K562 (cell line): ENCODE measurements around the gene INTS6L. TPM values are rescaled to one million over a fixed set of nuclear protein-coding genes. Genes with fewer than 3 reads are reported as not detected.

Experiments
- ATAC-seq: fragments of 200-7000 bp; cut with Tn5 transposase; 3 replicates; pipeline ENCODE4 v1.9.1; 2020; ENCODE audit warnings: moderate library complexity
- BruUV-seq: library from RNA; stranded (reverse); fragments of 400-500 nt; replicated peaks from 2 replicates; lab custom pipeline; 2021; lab: Mats Ljungman, UMichigan
- CTCF ChIA-PET: fragments of 300-600 bp; formaldehyde crosslinking; extraction: SDS; loops from one replicate; lab custom pipeline; 2021; ENCODE audit warnings: low intra/inter-chr PET ratio; lab: Yijun Ruan, JAX
- POLR2A ChIA-PET: fragments of 300-600, 350-650 bp; sonication (Branson Sonifier 250); formaldehyde crosslinking; extraction: SDS; loops from one replicate; lab custom pipeline; 2021; ENCODE audit warnings: antibody characterized with exemption, inconsistent platforms; lab: Yijun Ruan, JAX
- DNase-seq, 4 experiments: peaks; one replicate each; pipeline versions ENCODE4 v3.0.0 to v3.0.0-alpha.2; 2011 to 2018; ENCODE audit warnings: low spot score in 3 of 4, mixed read lengths in 3 of 4; ENCODE audit errors: extremely low read depth in 1 of 4
- FAIRE-seq: peaks from 2 replicates; lab custom pipeline; 2011; peaks lifted over from hg19 to GRCh38; lab: Jason Lieb, UNC
- H2AFZ ChIP-seq: 2 replicates; pipeline ENCODE4 v1.6.0; 2011; ENCODE audit warnings: low read depth, low read length, control low read depth, inconsistent platforms
- H3K27ac ChIP-seq: fragments of 200-600 bp; 3 replicates; pipeline ENCODE4 v1.8.0; 2011; ENCODE audit warnings: low read depth, mild to moderate bottlenecking, control low read depth, inconsistent platforms, low read length, moderate library complexity, mixed read lengths; ENCODE audit errors: extremely low read depth
- H3K27me3 ChIP-seq, 2 experiments: fragments of 300-600 bp in 1 of 2; 2 replicates in 1 of 2; 3 replicates in 1 of 2; pipeline versions ENCODE4 v1.6.0 to v1.8.0; 2011; ENCODE audit warnings: inconsistent platforms in 2 of 2, low read length in 2 of 2, mild to moderate bottlenecking in 1 of 2, mixed read lengths in 1 of 2, moderate library complexity in 1 of 2; ENCODE audit not compliant: control insufficient read depth in 2 of 2, insufficient read depth in 2 of 2
- H3K36me3 ChIP-seq: fragments of 300-600 bp; 3 replicates; pipeline ENCODE4 v1.8.0; 2011; ENCODE audit warnings: mild to moderate bottlenecking, low read length, inconsistent platforms; ENCODE audit not compliant: control insufficient read depth, insufficient read depth
- H3K4me1 ChIP-seq, 2 experiments: fragments of 200-600 bp in 1 of 2; replicated peaks in 1 of 2; 2 replicates in 1 of 2; 3 replicates in 1 of 2; pipeline versions ENCODE4 v1.5.1 to v1.8.0; 2011; ENCODE audit warnings: inconsistent platforms in 2 of 2, low read length in 2 of 2, mild to moderate bottlenecking in 1 of 2, mixed read lengths in 1 of 2, moderate library complexity in 1 of 2; ENCODE audit not compliant: control insufficient read depth in 2 of 2, insufficient read depth in 2 of 2
- H3K4me2 ChIP-seq: 2 replicates; pipeline ENCODE4 v1.6.1; 2011; ENCODE audit warnings: low read length, control low read depth, inconsistent platforms, mixed read lengths; ENCODE audit not compliant: insufficient read depth
- H3K4me3 ChIP-seq: fragments of 200-600 bp; sonication (generic), shearing (Covaris generic); 2 replicates; pipeline ENCODE4 v1.5.1; 2016; ENCODE audit warnings: control low read depth, inconsistent platforms
- H3K79me2 ChIP-seq: fragments of 200-600 bp; 3 replicates; pipeline ENCODE4 v1.8.0; 2011; ENCODE audit warnings: low read length, inconsistent platforms; ENCODE audit not compliant: control insufficient read depth, insufficient read depth
- H3K9ac ChIP-seq, 2 experiments: 2 replicates each; pipeline versions ENCODE4 v1.6.0 to v1.6.1; 2011; ENCODE audit warnings: low read depth in 2 of 2, low read length in 2 of 2, control low read depth in 1 of 2, inconsistent platforms in 1 of 2, mild to moderate bottlenecking in 1 of 2, mixed read lengths in 1 of 2; ENCODE audit not compliant: insufficient read depth in 1 of 2
- H3K9me1 ChIP-seq: one replicate; pipeline ENCODE4 v1.6.0; 2011; ENCODE audit warnings: inconsistent platforms, mild to moderate bottlenecking, low read length, moderate library complexity; ENCODE audit not compliant: control insufficient read depth, insufficient read depth
- H3K9me3 ChIP-seq: replicated peaks from 2 replicates; pipeline ENCODE4 v1.5.1; 2011; ENCODE audit warnings: low read depth, low read length, inconsistent platforms; ENCODE audit not compliant: control insufficient read depth, insufficient read depth
- H4K20me1 ChIP-seq: replicated peaks from 2 replicates; pipeline ENCODE4 v1.6.1; 2011; ENCODE audit warnings: low read length, inconsistent platforms, mixed read lengths; ENCODE audit not compliant: control insufficient read depth, insufficient read depth
- ARID2 ChIP-seq: fragments of 450-650 bp; IDR thresholded peaks from 2 replicates; pipeline ENCODE4 v1.6.1; 2017; ENCODE audit warnings: antibody characterized with exemption, mild to moderate bottlenecking
- ARNT ChIP-seq, 2 experiments: fragments of 450-650 bp; IDR thresholded peaks; 2 replicates each; pipeline ENCODE4 v1.6.1; 2016; ENCODE audit warnings: mild to moderate bottlenecking in 1 of 2
- CBX2 ChIP-seq: fragments of 200-600 bp; sonication (generic); IDR thresholded peaks from one replicate; pipeline ENCODE4 v1.6.1; 2012; ENCODE audit warnings: mild to moderate bottlenecking, low read length, inconsistent platforms; ENCODE audit not compliant: insufficient read depth, poor library complexity, severe bottlenecking
- CCNT2 ChIP-seq: IDR thresholded peaks from 2 replicates; pipeline ENCODE4 v1.6.1; 2011; ENCODE audit warnings: borderline replicate concordance, low read depth, mild to moderate bottlenecking, moderate library complexity, mixed read lengths, low read length; ENCODE audit not compliant: insufficient read length; ENCODE audit errors: extremely low read depth
- CREM ChIP-seq: IDR thresholded peaks from 2 replicates; pipeline ENCODE4 v1.6.1; 2014; ENCODE audit warnings: antibody characterized with exemption, low read depth
- CTCF ChIP-seq, 3 experiments: IDR thresholded peaks in 2 of 3; conservative IDR thresholded peaks in 1 of 3; 2 replicates each; pipeline ENCODE4 v1.5.1; 2011 to 2012; ENCODE audit warnings: low read length in 3 of 3, mild to moderate bottlenecking in 3 of 3, control low read depth in 2 of 3, improper control_type of control experiment in 1 of 3, inconsistent platforms in 1 of 3, low read depth in 1 of 3, mixed read lengths in 1 of 3, moderate library complexity in 1 of 3; ENCODE audit not compliant: insufficient read depth in 2 of 3
- ERF ChIP-seq: fragments of 450-650 bp; formaldehyde crosslinking; IDR thresholded peaks from 2 replicates; pipeline ENCODE4 v1.4.0; 2020; ENCODE audit warnings: mild to moderate bottlenecking, mixed read lengths
- GATAD2B ChIP-seq: fragments of 450-650 bp; IDR thresholded peaks from 2 replicates; pipeline ENCODE4 v1.6.1; 2017; ENCODE audit warnings: mild to moderate bottlenecking, borderline replicate concordance
- HNRNPK ChIP-seq: fragments of 200-400 bp; formaldehyde crosslinking; IDR thresholded peaks from one replicate; pipeline ENCODE4 v1.6.1; 2018; ENCODE audit warnings: mild to moderate bottlenecking, low read depth, low read length; ENCODE audit not compliant: poor library complexity, severe bottlenecking
- NFIC ChIP-seq: fragments of 450-650 bp; IDR thresholded peaks from 2 replicates; pipeline ENCODE4 v1.6.1; 2017; ENCODE audit warnings: mild to moderate bottlenecking, inconsistent platforms
- NR1H2 ChIP-seq: sonication (generic); formaldehyde crosslinking; IDR thresholded peaks from 2 replicates; pipeline ENCODE4 v1.4.0; 2020; ENCODE audit warnings: mild to moderate bottlenecking, missing genetic modification reagents
- SIX5 ChIP-seq, 2 experiments: IDR thresholded peaks; 2 replicates each; pipeline ENCODE4 v1.6.1; 2011; ENCODE audit warnings: low read length in 2 of 2, borderline replicate concordance in 1 of 2, low read depth in 1 of 2, mild to moderate bottlenecking in 1 of 2, moderate library complexity in 1 of 2; ENCODE audit not compliant: insufficient read depth in 1 of 2
- STAG1 ChIP-seq: sonication (generic); formaldehyde crosslinking; IDR thresholded peaks from 2 replicates; pipeline ENCODE4 v1.5.0; 2020; ENCODE audit warnings: missing genetic modification reagents, borderline replicate concordance
- SUPT5H ChIP-seq: fragments of 450-650 bp; IDR thresholded peaks from 2 replicates; pipeline ENCODE4 v1.6.1; 2016
- TAL1 ChIP-seq: fragments of 450-650 bp; IDR thresholded peaks from 2 replicates; pipeline ENCODE4 v1.6.1; 2016; ENCODE audit warnings: mild to moderate bottlenecking
- ZNF121 ChIP-seq: sonication (generic); formaldehyde crosslinking; conservative IDR thresholded peaks from 2 replicates; pipeline ENCODE4 v1.8.0; 2022; ENCODE audit warnings: missing genetic modification reagents
- WGBS: fragments of 100-300 bp; shearing (Covaris generic); methylation state at CpG from one replicate; pipeline ENCODE4 v1.1.6; 2016; ENCODE audit warnings: low coverage, mixed read lengths; ENCODE audit not compliant: insufficient coverage; ENCODE audit errors: missing lambda C conversion rate; 5-methylcytosine and 5-hydroxymethylcytosine counted together
- in situ Hi-C: fragments of 300-500 bp; cut with MboI; formaldehyde crosslinking; loops from 4 replicates; pipeline ENCODE4 v1.15.0; 2018; ENCODE audit warnings: inconsistent platforms, mixed read lengths
- intact Hi-C: fragments of 100-400 bp; cut with micrococcal nuclease; formaldehyde crosslinking; loops from 2 replicates; pipeline ENCODE4 v1.14.2; 2022
- polyA plus RNA-seq, 8 experiments: library from polyadenylated mRNA; depleted of rRNA in 4 of 8; stranded (reverse) in 5 of 8; unstranded in 3 of 8; fragments of >200 nt; fragmentation: Nextera tagmentation in 2 of 8; fragmentation: Illumina TruSeq in 1 of 8; extraction: Ambion mirVana in 2 of 8; extraction: Trizol in 1 of 8; gene quantifications; 2 replicates each; pipeline versions ENCODE4 v1.2.1 to v1.2.3, GENCODE V29; 2011 to 2014; ENCODE audit warnings: inconsistent platforms in 1 of 8, missing spikeins in 1 of 8
- total RNA-seq, 7 experiments: library from RNA; depleted of rRNA in 6 of 7; stranded (reverse); fragments of >200 nt in 6 of 7; fragmentation: Illumina TruSeq in 2 of 7; extraction: Trizol in 2 of 7; gene quantifications; 2 replicates each; pipeline versions ENCODE4 v1.2.1 to v1.2.3, GENCODE V29; 2011 to 2021; ENCODE audit warnings: low replicate concordance in 1 of 7
- TF ChIP-seq, protein P1 (sequence below): fragments of 450-650 bp; formaldehyde crosslinking; IDR thresholded peaks from 2 replicates; pipeline ENCODE4 v1.4.0; 2020; ENCODE audit warnings: mild to moderate bottlenecking, moderate library complexity

INTS6L gene
- total and polyA plus RNA-seq, 9 of the 15 experiments (the other 6 are each of a cell fraction or from before 2014, with no cell fraction given) = 6.1 to 44.9 (median 21.9) TPM

DNA sequence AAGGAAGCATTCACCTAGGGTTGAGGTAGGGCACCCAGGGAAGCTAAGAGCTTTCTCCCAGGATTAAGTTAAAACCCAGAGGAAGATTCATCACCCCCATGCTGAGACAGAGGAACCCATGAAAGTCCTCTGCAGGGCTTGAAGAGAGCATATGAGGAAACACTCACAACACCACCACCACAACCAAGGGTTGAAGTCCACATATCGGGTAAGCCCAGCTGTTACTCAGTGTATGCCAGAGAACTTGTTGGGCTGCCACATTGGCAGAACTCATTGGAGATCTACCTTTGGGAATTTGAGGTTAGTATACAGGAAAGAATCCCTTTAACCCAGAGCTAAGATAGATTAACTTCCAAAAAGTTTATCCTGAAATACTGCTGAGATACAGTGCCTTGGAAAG lies 75.1 kb downstream of the INTS6L start:
- in situ Hi-C loops = no loop called here
- CTCF ChIA-PET = interaction anchor here (2.1 kb wide), 1 partner anchor 111 kb away, joined by 11 read pairs; no protein-coding TSS in a partner anchor

GRCh38 chrX:135596495-135596894 lies 76.0 kb downstream of the INTS6L start:
- no peak overlapping the region; the same call in 1 of the 2 replicates for H3K4me2 ChIP-seq
- H3K4me1 ChIP-seq = 0 out of 5 replicates have a peak, but pooled peaks cover 0 to 4% of the 10 kb centered on the region in 2 experiments
- FAIRE-seq (no peak), ATAC-seq (peak; percentile 98), DNase-seq (peak; percentile 52 to 77 (median 56))
- WGBS = 12% methylated on average over 13 of the region's 18 CpGs
- in situ Hi-C loops (no loop called here), intact Hi-C loops (loop anchor here (1.0 kb wide), 1 partner anchor 112 kb away; no protein-coding TSS in a partner anchor)
- ChIA-PET POLR2A (no interaction called here), CTCF (interaction anchor here (1.2 to 2.1 kb wide), 2 partner anchors 112 to 133 kb away, joined by 4 to 11 read pairs; no protein-coding TSS in a partner anchor)
- peak overlapping the region; percentile 67; the same call in 1 of the 2 replicates for H2AFZ ChIP-seq
- no peaks in the 10 kb centered on the region for H3K36me3 ChIP-seq
- H3K4me3 ChIP-seq = no peak overlapping the region
- H3K9me1 ChIP-seq = no peaks in the 10 kb centered on the region
- no peaks in the 10 kb centered on the region for H3K79me2 ChIP-seq
- H4K20me1 ChIP-seq = no peaks in the 10 kb centered on the region
- no peaks in the 10 kb centered on the region for H3K27me3 ChIP-seq
- no peak overlapping the region for H3K9ac ChIP-seq
- H3K27ac ChIP-seq = no peak overlapping the region
- no peaks in the 10 kb centered on the region for H3K9me3 ChIP-seq
- no TSS peak for BruUV-seq
- TF ChIP-seq NR1H2 (CRISPR knock-in tag) = no peak
- no peak for TF ChIP-seq SIX5 (IDR thresholded peaks at IDR 0.05; ENCODE audit: borderline replicate concordance in 1 of 2, insufficient read depth in 1 of 2, low read depth in 1 of 2, low read length in 2 of 2)
- no peak for TF ChIP-seq ERF (CRISPR knock-in tag)
- TF ChIP-seq, protein P1, sequence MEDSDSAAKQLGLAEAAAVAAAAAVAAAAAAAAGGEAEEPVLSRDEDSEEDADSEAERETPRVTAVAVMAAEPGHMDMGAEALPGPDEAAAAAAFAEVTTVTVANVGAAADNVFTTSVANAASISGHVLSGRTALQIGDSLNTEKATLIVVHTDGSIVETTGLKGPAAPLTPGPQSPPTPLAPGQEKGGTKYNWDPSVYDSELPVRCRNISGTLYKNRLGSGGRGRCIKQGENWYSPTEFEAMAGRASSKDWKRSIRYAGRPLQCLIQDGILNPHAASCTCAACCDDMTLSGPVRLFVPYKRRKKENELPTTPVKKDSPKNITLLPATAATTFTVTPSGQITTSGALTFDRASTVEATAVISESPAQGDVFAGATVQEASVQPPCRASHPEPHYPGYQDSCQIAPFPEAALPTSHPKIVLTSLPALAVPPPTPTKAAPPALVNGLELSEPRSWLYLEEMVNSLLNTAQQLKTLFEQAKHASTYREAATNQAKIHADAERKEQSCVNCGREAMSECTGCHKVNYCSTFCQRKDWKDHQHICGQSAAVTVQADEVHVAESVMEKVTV (CRISPR knock-in tag) = peak; percentile 63
- TF ChIP-seq CBX2 = no peak
- peak; percentile 39; the same call in 1 of the 2 replicates for TF ChIP-seq STAG1 (CRISPR knock-in tag)
- peak; percentile 79 to 86 (median 85) for TF ChIP-seq CTCF (IDR thresholded peaks at IDR 0.05 in 2 of 3, conservative IDR thresholded peaks at IDR 0.05 in 1 of 3; ENCODE audit: insufficient read depth in 2 of 3, low read depth in 1 of 3, low read length in 3 of 3)
- TF ChIP-seq ARID2 = no peak

More for the DNA sequence above, 75.1 kb downstream of the INTS6L start:
- ATAC-seq (no peak), DNase-seq (no peak), FAIRE-seq (no peak)
- H4K20me1 ChIP-seq = no peaks in the 10 kb centered on the region
- 0 out of 5 replicates have a peak, but pooled peaks cover 0 to 4% of the 10 kb centered on the region in 2 experiments for H3K4me1 ChIP-seq
- no peaks in the 10 kb centered on the region for H3K79me2 ChIP-seq
- H3K9me1 ChIP-seq = no peaks in the 10 kb centered on the region
- WGBS = 0% methylated on average over 1 of the region's 1 CpG
- BruUV-seq = no TSS peak
- no peak for TF ChIP-seq ARNT (IDR thresholded peaks at IDR 0.05)
- TF ChIP-seq CREM = no peak
- no peak for TF ChIP-seq GATAD2B
- no peak for TF ChIP-seq CCNT2
- TF ChIP-seq ZNF121 (CRISPR knock-in tag) = no peak
- no peak for TF ChIP-seq NFIC
- TF ChIP-seq HNRNPK = no peak
- TF ChIP-seq TAL1 = no peak
- TF ChIP-seq SUPT5H = no peak
- H3K36me3 ChIP-seq = no peaks in the 10 kb centered on the region
- H3K27me3 ChIP-seq = no peaks in the 10 kb centered on the region; a peak in 1 of 5 replicates
- intact Hi-C loops = no loop called here
- no peak overlapping the region for H3K27ac ChIP-seq
- no peak overlapping the region for H3K4me2 ChIP-seq
- POLR2A ChIA-PET = no interaction called here
- no peak overlapping the region for H3K9ac ChIP-seq
- H2AFZ ChIP-seq = no peak overlapping the region
- H3K9me3 ChIP-seq = no peaks in the 10 kb centered on the region
- H3K4me3 ChIP-seq = no peak overlapping the region
